Measurements from ENCODE around the gene HSPA14. TPM values are rescaled to one million over a fixed set of nuclear protein-coding genes. Genes with fewer than 3 reads are reported as not detected.

The HSPA14 gene
- total RNA-seq = 10 to 100 TPM in 2 of 4 donors, 1 to 10 TPM in 2; 10.0 to 13.4 (median 11.6) TPM
- polyA plus RNA-seq = 10 to 100 TPM; 16.1 to 19.8 (median 19.7) TPM

- TF ChIP-seq CTCF (IDR thresholded peaks at IDR 0.05) (no peak), POLR2A (IDR thresholded peaks at IDR 0.05) (peak; percentile 58 to 75), EP300 (IDR thresholded peaks at IDR 0.05) (peak in 1 of 4 donors; percentile 52), POLR2AphosphoS5 (IDR thresholded peaks at IDR 0.05) (peak; percentile 76 to 95 (median 80))
- peaks cover 0 to 27% (median 17%) of the 10 kb centered on the region in 4 donors for H3K4me1 ChIP-seq
- peak within 1 kb of the TSS; percentile 86 to 95 (median 90) for H3K4me3 ChIP-seq
- 0 to 1% methylated on average over 72 of the region's 72 CpGs for WGBS, 2 donors
- intact Hi-C loops (cut with DNase I) = loop anchor here (1.0 to 10.0 kb wide), 7 partner anchors 41 to 1053 kb away; partner anchors contain the start of genes FAM171A1, MEIG1 and SUV39H2
- H3K36me3 ChIP-seq = peaks cover 5 to 30% (median 14%) of the 10 kb centered on the region in 4 donors
- peak; percentile 100 for DNase-seq
- no peaks in the 10 kb centered on the region for H3K27me3 ChIP-seq
- H3K9me3 ChIP-seq = no peaks in the 10 kb centered on the region
- H3K27ac ChIP-seq = peak within 1 kb of the TSS; percentile 90 to 96 (median 95)
These were observed at the start of gene HSPA14, which contains the start of the genes CDNF and MSANTD7 for GRCh38 chr10:14837757-14838581. Gene HSPA14 (plus strand): TSS chr10:14838306. CDS start chr10:14838403, 97 bp downstream. Gene CDNF (minus strand): TSS chr10:14838037. CDS start chr10:14837946, 91 bp downstream. Gene MSANTD7 (plus strand): TSS chr10:14838306. CDS start chr10:14842285, 3,979 bp downstream.

GRCh38 chr10:14798636-14799035, 39.5 kb upstream of the HSPA14 start:
- no peak for TF ChIP-seq EP300 (IDR thresholded peaks at IDR 0.05)
- TF ChIP-seq CTCF (IDR thresholded peaks at IDR 0.05) = no peak
- TF ChIP-seq POLR2AphosphoS5 (IDR thresholded peaks at IDR 0.05) = no peak
- TF ChIP-seq POLR2A (IDR thresholded peaks at IDR 0.05) = no peak
- 34 to 66% methylated on average over 5 of the region's 5 CpGs for WGBS, 2 donors
- Histone ChIP-seq H3K9me3 (no peaks in the 10 kb centered on the region), H3K27ac (no peak overlapping the region), H3K4me3 (no peak overlapping the region), H3K27me3 (no peaks in the 10 kb centered on the region), H3K36me3 (no peaks in the 10 kb centered on the region), H3K4me1 (no peaks in the 10 kb centered on the region)
- intact Hi-C loops (cut with DNase I) = no loop called here
- DNase-seq = no peak

- intact Hi-C loops (cut with DNase I) = no loop called here
- Histone ChIP-seq H3K27ac (no peak overlapping the region), H3K9me3 (no peaks in the 10 kb centered on the region), H3K4me3 (no peak overlapping the region), H3K36me3 (no peaks in the 10 kb centered on the region), H3K27me3 (no peaks in the 10 kb centered on the region), H3K4me1 (no peaks in the 10 kb centered on the region)
- WGBS, 2 donors = 58 to 65% methylated on average over 1 of the region's 1 CpG
- TF ChIP-seq POLR2A (IDR thresholded peaks at IDR 0.05) (no peak), CTCF (IDR thresholded peaks at IDR 0.05) (no peak), POLR2AphosphoS5 (IDR thresholded peaks at IDR 0.05) (no peak), EP300 (IDR thresholded peaks at IDR 0.05) (no peak)
- DNase-seq = no peak
These were observed 37.7 kb upstream of the HSPA14 start for GRCh38 chr10:14800397-14800796.

GRCh38 chr10:14801723-14802122, 36.4 kb upstream of the HSPA14 start:
- Histone ChIP-seq H3K27me3 (no peaks in the 10 kb centered on the region), H3K4me1 (no peaks in the 10 kb centered on the region), H3K9me3 (no peaks in the 10 kb centered on the region), H3K27ac (no peak overlapping the region), H3K36me3 (no peaks in the 10 kb centered on the region), H3K4me3 (no peak overlapping the region)
- 75 to 79% methylated on average over 5 of the region's 5 CpGs for WGBS, 2 donors
- intact Hi-C loops (cut with DNase I) = no loop called here
- DNase-seq = no peak
- TF ChIP-seq CTCF (IDR thresholded peaks at IDR 0.05) (no peak), POLR2A (IDR thresholded peaks at IDR 0.05) (no peak), POLR2AphosphoS5 (IDR thresholded peaks at IDR 0.05) (no peak), EP300 (IDR thresholded peaks at IDR 0.05) (no peak)
